HTR-8/SVneo (cell line): ENCODE data around the gene KRT71.

Experiments
- DNase-seq: peaks from one replicate; pipeline ENCODE4 v3.0.0; 2011; ENCODE audit warnings: low spot score, mixed read lengths; ENCODE audit not compliant: insufficient read length
- FAIRE-seq: peaks from 2 replicates; lab custom pipeline; 2011; peaks lifted over from hg19 to GRCh38; lab: Jason Lieb, UNC

KRT71 gene

DNA sequence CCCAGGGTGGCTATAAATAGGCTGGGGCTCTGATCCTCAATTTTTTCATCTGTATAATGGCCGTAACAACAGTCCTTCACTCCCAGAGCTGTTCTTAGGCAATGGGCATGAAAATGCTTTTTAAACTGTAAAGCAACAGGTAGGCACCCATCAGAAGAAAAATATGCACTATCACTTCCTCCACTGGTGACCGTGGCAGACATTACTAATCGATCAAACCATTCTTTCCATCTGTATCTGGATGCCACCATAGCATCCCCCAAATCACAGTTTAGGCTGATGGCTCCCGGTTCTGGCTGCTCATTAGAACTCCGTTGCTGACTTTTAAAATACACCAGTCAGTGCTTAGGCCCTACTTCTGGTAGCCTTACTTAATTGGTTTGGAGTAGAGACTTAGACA is 11.2 kb downstream of the KRT71 start:
- DNase-seq (no peak), FAIRE-seq (no peak)

DNA sequence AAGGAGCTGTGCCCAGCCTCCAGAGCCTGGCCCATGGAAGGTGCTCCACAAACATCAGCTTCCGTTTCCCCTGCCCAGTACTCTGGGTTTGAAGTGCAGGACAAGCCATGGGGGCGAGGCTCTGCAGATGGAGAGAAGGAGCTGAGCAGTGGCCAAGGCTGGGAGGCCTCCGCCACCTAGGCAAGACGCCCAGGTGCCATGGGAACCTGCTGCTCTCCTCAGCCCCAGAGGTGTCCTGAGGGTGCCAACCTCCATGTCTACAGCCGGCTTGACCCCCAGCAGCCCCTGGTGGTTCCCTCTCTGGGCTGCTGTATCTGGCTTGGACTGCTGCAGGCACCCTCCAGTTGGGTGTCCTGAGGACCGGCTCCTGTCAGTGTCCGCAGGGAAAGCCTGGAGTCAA is 12.4 kb downstream of the KRT71 start:
- no peak for FAIRE-seq
- DNase-seq = no peak

DNA sequence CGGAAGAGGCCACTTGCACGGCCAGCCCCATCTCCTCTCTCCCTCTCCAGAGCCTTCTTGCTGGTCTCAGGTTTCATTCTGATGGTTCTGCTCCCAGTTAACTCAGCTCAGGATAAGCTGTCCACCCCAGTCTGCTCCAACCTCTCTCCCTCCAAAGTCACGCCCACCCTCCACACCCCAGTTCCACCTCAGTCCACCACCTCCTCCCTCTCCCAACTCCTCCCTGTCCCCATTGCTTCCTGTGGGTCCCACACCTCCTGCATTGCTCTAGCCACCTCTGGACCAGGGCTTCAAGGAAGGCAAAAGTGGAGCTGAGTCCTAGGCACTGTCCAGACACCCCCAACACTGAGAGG is 13.1 kb downstream of the KRT71 start:
- FAIRE-seq (no peak), DNase-seq (no peak)

DNA sequence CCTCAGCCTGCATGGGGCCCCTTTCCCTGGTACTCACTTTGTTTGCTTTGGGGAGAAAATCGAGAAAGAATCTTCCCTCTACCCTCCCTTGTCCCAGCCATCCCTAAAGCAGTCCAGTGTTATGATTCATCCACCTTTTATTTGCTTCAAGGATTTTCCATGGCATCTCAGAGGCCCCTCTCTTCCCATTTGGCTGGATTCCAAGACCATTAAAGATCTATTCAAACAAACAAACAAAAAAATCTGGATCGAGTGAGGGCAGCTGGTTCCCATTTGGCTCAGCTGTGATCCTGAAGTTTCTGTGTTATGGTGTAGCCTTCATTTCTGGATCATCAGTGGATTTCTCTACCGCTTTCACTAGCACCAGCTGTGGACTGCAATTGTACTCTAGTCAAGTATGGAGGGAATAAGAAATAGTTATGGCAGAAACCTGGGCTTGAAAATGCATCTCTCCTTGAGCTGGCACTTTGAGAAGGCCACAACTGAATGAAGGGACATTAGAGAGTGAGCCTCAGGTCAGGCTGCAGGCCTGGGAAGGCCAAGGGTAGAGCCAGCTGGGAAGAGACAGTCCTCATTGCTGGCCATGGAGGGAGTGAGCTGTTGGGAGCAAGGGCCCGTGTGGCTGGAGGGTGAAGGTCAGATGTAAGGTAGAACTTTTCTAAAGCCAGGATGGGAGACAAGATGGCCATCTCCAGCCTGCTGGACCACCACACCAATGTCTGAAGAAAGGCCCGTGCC is 13.7 kb downstream of the KRT71 start:
- DNase-seq (peak; percentile 73), FAIRE-seq (no peak)

DNA sequence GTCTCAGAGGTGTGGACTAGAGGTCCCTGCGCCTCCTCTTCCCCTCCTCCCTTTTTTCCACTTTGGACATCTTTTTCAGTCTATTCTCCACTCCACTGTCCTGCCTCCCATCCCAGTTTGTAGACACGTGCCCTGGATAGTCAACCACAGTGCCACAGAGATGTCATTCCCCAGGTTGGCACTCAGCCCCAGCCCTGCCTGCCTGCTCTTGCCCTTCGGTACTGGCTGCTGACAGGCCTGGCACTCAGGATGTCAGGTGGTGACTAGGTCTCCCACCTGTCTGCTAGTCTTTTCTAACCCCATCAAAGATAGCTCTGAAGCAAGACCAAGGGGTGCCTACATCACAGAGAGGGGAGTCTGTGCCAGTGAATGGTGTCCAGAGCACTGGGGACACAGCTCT is 15.8 kb downstream of the KRT71 start:
- no peak for FAIRE-seq
- no peak for DNase-seq

DNA sequence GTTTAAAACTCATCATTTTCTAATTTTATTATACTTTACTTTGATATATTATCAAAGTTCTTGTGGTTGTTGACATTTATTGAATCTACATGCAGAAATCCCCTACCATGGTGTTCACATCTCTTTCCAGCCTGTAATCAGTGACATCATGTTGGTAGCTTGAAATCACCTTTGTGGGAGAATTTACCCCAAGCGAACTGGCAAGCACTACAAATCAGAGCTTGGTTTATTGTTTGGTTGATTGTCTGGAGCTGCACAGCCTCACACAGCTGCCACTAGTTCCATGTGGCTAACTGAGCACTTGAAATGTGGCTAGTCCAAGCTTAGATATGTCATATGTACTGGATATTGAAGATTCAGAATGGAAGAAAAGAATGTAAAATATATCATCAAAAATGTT is 17.4 kb downstream of the KRT71 start:
- no peak for FAIRE-seq
- DNase-seq = no peak

DNA sequence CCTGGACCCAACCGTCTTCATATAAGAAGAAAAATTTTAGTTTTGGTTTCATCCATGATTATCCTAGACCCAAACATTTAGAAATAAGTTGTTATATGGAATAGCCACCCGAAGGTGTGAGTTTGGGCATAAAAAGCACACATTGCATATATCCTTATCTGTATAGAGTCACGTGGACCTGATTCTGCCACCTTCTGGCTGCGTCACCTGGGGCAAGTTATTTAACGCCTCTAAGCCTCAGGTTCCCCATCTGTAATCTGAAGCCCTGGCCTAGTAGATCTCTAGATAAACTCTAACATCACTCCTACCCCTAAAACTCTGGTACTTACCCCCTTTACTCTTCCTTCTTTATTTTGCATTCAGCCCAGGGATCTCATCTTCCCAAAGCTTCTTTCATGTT is 18.5 kb downstream of the KRT71 start:
- FAIRE-seq (no peak), DNase-seq (no peak)

DNA sequence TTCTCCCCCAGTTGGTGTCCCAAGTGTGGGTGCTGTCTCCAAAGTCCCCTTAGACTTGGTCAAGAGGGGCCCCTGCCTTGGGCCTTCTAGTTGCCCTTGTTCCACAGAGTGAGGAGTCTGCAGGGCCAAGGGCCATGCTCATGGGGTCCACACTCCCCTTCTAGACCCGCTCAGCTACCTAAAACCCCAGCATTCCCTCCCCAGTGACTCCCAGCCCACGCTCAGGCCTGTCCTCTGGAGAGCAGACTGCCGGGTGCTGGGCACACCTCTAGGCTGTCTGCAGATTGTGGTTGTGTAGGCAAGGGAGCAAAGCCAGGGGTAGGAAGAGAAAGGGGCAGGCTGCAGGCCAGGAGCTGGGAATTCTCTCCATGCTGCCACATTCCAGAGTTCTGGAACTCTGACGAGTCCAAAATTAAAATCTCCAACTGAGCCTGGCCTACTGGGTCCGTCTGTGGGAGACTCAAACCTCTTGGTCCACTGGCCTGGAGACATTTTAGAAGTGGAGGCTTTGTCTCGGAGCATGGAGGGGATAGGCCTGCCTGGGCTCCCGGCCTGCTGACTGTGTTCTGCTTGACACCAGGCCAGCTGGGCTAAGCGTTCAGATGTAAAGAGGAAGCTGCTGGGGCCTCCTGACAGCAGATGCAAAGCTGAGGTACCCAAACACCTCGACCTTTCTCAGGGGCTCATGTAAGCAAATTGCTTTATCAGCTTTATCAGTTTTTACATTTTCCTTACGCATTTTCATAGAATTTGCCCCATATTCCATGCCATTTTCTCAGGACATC is 19.1 kb downstream of the KRT71 start:
- DNase-seq (no peak), FAIRE-seq (no peak)

DNA sequence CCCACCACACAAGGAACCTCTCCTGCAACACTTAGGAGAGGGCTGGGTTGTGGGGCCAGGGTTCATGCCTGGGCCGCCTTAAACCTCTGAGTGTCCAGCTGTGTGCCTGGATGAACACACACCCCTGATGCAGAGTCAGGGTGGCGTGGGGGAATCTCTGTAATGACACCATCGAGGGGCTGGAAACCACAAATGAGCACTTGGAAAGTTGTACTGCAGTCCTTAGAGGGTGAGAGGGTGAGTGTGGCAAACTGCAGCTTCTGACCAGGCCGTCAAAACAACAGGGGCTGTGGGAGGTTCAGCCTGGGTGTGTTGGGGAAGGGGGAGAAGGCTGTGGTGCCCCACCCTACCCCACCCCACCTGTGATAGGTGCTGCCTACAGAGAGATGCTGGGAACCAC is 20.3 kb downstream of the KRT71 start:
- FAIRE-seq (no peak), DNase-seq (no peak)

DNA sequence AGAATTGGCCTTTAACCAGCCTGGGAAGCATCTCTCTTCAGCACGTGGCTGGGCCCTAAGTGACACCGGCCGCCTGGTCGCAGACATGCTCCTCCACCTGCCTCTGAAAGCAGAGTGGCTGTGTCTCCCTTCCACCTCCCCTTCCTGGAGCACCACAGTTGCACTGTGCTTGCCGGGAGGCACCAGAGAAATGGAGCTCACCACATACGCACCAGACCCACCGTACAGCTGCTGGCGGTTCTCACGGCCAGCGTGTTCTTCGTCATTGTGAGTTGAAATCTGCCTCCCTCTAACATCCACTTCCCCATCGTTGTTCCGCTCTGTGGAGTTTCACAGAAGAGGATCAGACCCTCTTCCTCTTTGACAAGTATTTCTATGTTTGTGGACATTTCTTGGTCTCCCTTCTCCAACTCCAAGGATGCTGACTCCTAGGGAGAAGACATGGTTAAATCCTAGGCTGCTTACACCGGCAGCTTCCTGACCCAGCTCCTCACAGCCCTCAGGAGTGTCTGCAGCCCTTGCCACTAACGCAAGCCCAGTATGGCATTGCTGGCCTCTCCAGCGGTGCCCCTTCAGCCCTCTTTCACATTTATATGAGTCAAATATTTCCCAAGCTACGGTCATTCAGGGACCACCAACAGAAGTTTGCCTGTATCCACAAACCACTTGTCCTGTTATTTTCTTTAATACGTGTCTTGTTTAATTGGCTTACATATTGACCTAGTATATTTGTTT is 21.2 kb downstream of the KRT71 start:
- FAIRE-seq = no peak

DNA sequence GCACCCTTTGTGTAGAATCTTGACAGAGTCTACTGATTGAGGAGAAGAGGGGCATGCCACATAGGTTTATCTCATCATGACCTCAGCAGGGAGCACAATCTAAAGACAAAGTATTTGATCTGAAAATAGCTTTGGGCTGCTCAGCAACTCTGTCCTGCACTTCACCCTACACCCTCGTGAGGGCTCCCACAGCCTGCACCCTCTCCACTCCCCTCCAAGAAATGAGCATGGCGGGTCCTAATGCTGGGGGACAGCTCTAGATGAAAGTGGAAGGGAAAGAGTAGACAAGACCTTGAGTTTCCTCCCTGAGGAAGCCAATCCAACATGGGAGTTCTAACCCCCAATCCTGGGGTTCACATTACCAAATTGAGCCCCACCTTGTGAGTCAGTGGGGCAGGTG is 22.0 kb downstream of the KRT71 start:
- DNase-seq (no peak), FAIRE-seq (no peak)

More for the DNA sequence above, 21.2 kb downstream of the KRT71 start:
- no peak for DNase-seq

DNA sequence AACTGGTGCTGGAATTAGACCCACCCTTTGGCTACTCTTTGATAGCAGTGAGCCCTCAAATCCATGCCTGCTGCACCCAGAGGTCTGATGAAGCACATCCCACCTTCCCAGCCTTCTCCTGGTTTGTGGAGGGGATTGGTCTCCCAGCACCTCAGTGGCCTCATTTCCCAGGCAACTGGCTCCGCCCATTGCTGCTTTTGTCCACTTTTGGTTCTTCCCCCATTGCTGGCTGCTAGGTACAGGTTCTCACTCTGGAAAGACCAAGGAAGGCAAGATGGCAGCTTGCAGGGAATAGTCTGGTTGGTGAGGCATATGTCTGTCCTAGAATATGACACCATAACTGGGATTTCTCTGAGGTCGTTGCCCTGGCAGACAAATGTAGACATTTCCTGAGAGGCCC is 22.6 kb downstream of the KRT71 start:
- no peak for FAIRE-seq
- DNase-seq = no peak

DNA sequence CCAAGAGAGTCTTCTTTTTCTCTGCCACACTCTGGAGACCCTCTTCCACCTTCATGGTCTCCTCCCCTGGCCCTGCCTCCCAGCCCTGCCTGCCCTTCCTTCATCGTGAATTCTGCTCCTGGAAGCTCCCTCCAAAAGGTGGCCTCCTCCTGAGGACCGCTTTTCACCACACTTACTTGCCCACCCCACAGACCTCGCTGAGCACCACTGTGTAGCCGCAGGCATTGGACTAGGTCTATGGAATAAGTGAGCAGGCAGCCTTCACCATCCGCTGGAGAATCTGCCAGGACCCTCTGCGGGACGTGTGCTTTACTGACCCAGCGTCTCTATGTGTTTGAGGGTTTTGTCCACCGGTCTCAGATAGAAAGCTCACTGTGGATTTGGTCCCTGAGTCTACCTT is 23.1 kb downstream of the KRT71 start:
- DNase-seq = no peak
- no peak for FAIRE-seq

DNA sequence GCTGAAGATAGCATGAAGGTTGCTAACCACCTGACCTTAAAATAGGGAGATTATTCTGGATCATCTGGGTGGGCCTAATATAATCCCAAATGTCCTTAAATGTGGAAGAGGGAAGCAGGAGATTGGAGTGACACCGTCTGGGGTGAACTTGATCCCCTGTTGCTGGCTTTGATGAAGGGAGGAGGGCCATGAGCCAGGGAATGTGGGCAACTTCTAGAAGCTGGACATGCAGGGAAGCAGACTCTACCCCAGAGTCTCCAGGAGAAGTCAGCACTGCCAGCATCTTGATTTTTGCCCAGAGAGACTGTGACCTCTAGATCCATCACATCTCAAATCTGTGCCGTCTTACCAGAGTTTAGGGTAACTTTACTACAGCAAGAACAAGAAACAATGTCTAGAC is 23.5 kb downstream of the KRT71 start:
- FAIRE-seq = no peak

DNA sequence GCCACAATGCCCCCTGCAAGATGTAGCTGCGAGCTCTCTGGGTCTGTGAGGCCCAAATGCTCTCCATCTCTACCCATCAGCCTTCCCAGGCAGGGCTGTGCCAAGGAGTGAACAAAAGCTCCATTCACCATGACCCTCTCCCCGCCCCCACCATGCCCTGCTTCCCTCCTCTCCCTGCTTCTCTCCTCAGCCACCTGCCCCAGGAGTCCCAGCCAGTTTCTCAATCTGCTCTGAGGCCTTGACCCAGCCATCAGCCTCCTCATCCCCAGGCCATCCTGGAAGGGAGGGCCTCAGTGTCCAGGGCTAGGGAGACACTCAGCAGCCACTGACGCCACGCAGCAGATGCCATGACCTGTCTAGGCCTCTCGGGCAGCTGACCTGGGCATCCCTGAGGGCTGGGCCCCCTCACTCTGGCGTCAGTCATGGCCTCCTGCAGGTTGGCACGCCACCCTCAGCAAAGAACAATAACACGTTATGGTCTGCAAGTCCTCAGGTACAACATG is 24.3 kb downstream of the KRT71 start:
- no peak for FAIRE-seq
- DNase-seq = no peak

More for the DNA sequence above, 23.5 kb downstream of the KRT71 start:
- DNase-seq = no peak

DNA sequence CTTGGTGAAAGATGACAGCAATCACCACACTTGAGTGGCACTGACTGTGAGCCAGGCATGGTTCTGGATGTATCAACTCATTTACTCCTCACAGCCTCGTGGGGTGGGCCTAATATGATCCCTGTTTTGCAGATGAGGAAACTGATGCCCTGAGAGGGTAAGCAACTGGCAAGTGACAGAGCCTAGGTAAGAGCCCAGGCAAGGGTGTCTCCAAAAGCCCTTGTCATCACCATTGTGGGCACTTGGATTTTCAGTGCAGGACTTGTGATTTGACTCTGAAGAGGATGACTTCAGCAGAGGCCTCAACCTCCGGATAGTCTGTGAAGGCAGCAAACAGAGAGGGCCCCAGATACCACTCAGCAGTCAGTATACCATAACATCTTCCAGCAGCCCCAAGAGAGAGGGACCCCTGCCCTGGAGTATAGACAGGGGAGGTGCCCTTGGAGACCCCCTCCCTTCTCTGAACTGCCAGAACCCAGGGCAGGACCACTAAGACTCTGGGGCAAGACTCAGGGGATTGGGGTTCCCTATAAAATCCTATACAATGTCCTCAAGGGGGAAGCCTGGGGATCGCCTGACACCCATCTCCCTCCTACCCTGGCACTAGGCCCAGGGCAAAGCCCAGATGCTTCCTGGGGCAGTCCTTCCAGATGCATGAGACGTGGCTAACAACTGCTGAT is 25.7 kb downstream of the KRT71 start:
- DNase-seq = no peak
- no peak for FAIRE-seq

DNA sequence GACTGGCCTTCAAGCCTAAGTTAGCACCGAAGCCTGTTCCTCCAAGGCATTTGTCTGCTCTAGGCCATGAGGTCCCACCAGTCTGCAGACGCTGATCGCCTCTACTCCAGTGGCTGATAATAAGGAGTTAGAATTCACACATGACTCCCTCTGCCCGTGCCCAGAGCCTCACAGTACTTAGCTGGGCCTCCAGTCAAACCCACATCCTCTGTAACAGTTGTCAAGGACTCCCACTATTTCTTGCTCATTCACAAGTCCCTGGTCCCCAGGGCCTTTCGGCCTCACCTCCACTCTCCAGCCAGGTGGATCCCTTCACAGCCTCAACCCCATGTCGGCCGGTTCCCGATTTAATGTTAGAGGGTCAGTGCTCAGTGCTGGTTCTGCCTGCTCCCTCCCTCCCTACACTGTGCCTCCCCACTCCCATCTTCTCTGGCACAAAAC is 26.4 kb downstream of the KRT71 start:
- FAIRE-seq (no peak), DNase-seq (no peak)

DNA sequence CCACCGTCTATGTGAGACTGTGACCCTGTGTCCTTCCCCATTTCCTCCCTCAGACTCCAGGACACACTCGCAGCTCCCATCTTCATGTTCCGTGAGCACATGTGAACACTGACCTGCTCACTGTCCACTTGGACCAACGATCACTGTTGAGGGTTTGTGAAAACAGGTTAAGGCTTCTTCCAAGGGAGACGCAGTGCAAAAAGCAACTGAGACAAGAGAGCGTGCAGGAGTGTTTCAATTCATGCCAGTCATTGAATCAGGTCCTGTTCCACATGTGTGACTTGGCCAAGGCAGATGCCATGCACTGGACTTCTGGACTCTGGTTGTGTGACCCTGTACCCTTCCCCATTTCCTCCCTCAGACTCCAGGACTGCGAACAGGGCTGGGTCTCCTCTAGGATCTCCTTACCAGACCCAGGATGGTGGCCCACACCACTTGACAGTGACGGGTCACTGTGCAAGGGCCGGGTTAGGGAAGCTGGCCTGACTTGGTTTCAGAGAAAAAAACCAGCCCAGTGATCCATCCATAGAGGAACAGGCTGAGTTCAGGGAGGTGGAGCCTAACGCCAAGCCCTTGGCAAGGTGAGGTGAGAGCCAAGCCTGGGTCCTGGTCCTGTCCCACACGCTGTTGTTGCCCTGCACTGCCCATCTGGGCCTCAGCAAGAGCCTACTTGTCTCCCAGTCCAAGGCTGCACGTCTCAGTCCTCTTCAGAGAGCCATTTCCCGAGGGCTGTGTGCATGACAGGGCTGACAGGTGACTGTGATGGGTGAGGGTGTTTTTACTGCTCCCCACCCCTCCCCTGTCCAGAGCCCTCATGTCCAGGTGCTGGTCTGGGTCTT is 27.1 kb downstream of the KRT71 start:
- no peak for FAIRE-seq
- no peak for DNase-seq

DNA sequence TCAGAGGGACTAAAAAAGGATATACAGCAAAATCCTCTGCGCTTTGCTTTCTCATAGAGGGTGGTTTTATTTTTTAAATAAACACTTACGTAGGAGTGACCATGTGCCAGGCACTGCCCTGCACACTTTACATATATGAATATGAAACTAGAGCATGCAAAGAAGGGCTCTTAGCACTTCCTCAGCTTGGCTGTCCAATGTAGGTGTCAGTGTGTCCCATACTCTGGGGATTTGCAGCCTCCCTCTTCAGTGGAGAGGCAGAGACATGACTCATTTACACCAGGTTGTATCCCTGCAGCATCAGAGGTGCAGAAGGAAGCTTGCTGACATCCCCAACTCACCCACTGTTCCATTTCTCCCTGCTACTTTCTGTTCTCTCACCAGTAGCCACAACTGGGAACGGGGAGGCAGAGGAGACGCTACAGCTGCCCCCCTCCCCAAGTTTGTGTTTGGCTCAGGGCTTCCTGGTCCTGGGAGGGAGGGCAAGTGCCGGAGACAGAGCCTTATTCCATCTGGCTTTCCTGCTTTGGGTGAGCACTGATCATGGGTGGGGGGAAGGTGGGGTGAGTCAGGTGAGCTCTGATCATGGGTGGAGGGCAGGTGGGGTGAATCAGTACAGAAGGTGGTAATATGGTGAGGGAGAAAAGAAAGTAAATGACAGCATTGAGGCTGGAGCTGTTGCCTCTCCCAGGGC is 27.9 kb downstream of the KRT71 start:
- FAIRE-seq (no peak), DNase-seq (no peak)
